Retinal pigment epithelial cell (primary cell): ENCODE measurements around the gene AGAP1.

Source experiments
- DNase-seq: peaks from one replicate; pipeline ENCODE4 v3.0.0-alpha.2; 2010; ENCODE audit warnings: low read depth
- H3K4me3 ChIP-seq: 2 replicates; pipeline ENCODE4 v1.5.1; 2011; ENCODE audit warnings: mild to moderate bottlenecking, low read length, control low read depth, moderate library complexity
- CTCF ChIP-seq: conservative IDR thresholded peaks from 2 replicates; pipeline ENCODE4 v1.5.1; 2011; ENCODE audit warnings: low read depth, low read length, control low read depth, inconsistent platforms

The AGAP1 gene

GRCh38 chr2:235576337-235576910, 82.6 kb downstream of the AGAP1 start:
- no peak overlapping the region for H3K4me3 ChIP-seq
- DNase-seq: no peak
- TF ChIP-seq CTCF: no peak

DNA sequence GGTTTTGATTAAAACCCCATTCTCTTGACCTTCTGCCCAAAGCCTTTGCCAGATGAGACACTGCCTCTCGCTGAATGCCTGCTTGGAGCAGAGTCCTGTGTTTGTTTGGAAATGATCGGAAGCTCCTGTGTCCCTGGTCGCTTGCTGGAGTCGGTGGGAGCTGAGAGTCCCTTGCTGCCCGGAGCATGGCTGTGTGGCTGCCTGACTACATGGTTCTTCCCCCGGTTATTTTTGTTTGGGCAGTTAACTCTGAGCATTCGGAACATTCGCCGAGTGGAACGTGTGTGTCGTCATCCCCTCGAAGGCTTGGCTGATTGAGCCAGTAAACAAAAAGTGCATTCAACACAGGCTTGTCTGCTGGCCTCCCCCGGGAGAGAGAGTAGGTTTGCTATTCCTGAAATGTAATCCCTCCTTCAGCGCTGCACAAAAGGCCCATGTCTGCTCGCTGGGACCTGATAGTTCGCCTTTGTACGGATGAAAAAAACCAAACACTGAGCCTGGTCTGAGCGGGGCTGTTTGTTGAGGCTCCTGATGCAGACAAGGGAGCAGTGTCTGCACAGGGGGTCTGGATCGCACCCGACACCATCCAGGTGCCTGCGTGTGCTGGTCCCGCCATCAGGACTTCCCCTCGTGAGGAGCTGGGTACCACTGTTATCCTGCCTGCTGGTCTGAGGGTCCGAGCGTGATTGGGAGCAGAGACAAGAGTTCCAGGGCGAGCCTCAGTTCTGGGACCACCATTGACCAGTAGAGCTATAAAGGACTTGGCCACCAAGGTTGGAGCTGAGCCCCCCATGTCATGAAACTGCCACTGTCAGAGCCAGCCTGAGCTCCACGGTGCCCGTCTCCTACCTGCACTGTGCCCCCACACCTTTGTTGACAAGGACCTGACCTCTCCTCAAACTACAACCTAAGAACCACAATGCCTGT, 83.8 kb downstream of the AGAP1 start:
- no peak overlapping the region for H3K4me3 ChIP-seq
- no peak for TF ChIP-seq CTCF
- DNase-seq: no peak

GRCh38 chr2:235579128-235579527, 85.3 kb downstream of the AGAP1 start:
- H3K4me3 ChIP-seq: no peak overlapping the region
- no peak for DNase-seq
- no peak for TF ChIP-seq CTCF

GRCh38 chr2:235580426-235581157, 86.7 kb downstream of the AGAP1 start:
- no peak for DNase-seq
- H3K4me3 ChIP-seq: no peak overlapping the region
- no peak for TF ChIP-seq CTCF

GRCh38 chr2:235582081-235582686, 88.3 kb downstream of the AGAP1 start:
- DNase-seq: no peak
- H3K4me3 ChIP-seq: no peak overlapping the region
- no peak for TF ChIP-seq CTCF

- no peak for TF ChIP-seq CTCF
These were observed 88.9 kb downstream of the AGAP1 start for GRCh38 chr2:235582729-235583128.

More at GRCh38 chr2:235582729-235583128, 88.9 kb downstream of the AGAP1 start:
- no peak overlapping the region for H3K4me3 ChIP-seq
- DNase-seq: no peak
